ENCODE data around the gene PKHD1. TPM values are rescaled to one million over a fixed set of nuclear protein-coding genes. Genes with fewer than 3 reads are reported as not detected.

The PKHD1 gene
- total RNA-seq, 1 donor from 2014 or later = 0.16 TPM

GRCh38 chr6:51565472-51565871 lies 521.9 kb downstream of the PKHD1 start:
- TF ChIP-seq CTCF (conservative IDR thresholded peaks at IDR 0.05) = no peak
- H3K4me3 Mint-ChIP-seq = no peak overlapping the region
- no peaks in the 10 kb centered on the region for H3K9me3 Mint-ChIP-seq
- H3K36me3 Mint-ChIP-seq (ENCODE audit: low read depth) = no peaks in the 10 kb centered on the region
- no peak overlapping the region for H3K27ac Mint-ChIP-seq (ENCODE audit: unreplicated experiment)
- no peaks in the 10 kb centered on the region for H3K27me3 Mint-ChIP-seq (ENCODE audit: low read depth)
- no peak for DNase-seq (ENCODE audit: low read depth, low spot score)
- peaks cover 5% of the 10 kb centered on the region for H3K4me1 Mint-ChIP-seq

Other genes starting within 250 kb of the PKHD1 start
- gene IL17A, start 98.8 kb upstream of the PKHD1 start, total RNA-seq = not detected in 2 replicates
- not detected in 2 replicates for gene IL17F, start 156.9 kb upstream of the PKHD1 start, total RNA-seq
- gene MCM3, start 197.1 kb upstream of the PKHD1 start, total RNA-seq = 210 and 211 TPM in 2 replicates

Measured in neural crest cell (in vitro differentiated cells).